ENCODE results near the gene FLAD1.
A peak's percentile ranks its signal among the peaks of the same experiment; 100 is the strongest.

FLAD1 gene

GRCh38 chr1:155003766-155004351, 20.7 kb downstream of the FLAD1 start (continued):
- TF ChIP-seq ZNF398 (tag by site-specific recombination; IDR thresholded peaks at IDR 0.05) (peak; percentile 22), ZNF645 (tag by site-specific recombination; IDR thresholded peaks at IDR 0.05) (no peak), ZBTB8A (tag by site-specific recombination; IDR thresholded peaks at IDR 0.05) (peak; percentile 34; the same call in 1 of the 2 replicates), ZBTB17 (tag by site-specific recombination; IDR thresholded peaks at IDR 0.05) (no peak), ZNF510 (tag by site-specific recombination; IDR thresholded peaks at IDR 0.05; ENCODE audit: insufficient replicate concordance) (no peak), ZNF548 (tag by site-specific recombination; IDR thresholded peaks at IDR 0.05) (no peak), ZNF777 (tag by site-specific recombination; IDR thresholded peaks at IDR 0.05; ENCODE audit: borderline replicate concordance) (no peak), ZFHX2 (tag by site-specific recombination; conservative IDR thresholded peaks at IDR 0.05) (peak; percentile 98), ZBTB1 (tag by site-specific recombination; IDR thresholded peaks at IDR 0.05) (no peak), PATZ1 (tag by site-specific recombination; IDR thresholded peaks at IDR 0.05) (peak; percentile 57), ZNF140 (tag by site-specific recombination; IDR thresholded peaks at IDR 0.05) (no peak), MZF1 (tag by site-specific recombination; IDR thresholded peaks at IDR 0.05; ENCODE audit: borderline replicate concordance) (no peak), MYNN (tag by site-specific recombination; IDR thresholded peaks at IDR 0.05; ENCODE audit: borderline replicate concordance) (no peak), ZNF555 (tag by site-specific recombination; conservative IDR thresholded peaks at IDR 0.05) (no peak), ZNF660 (tag by site-specific recombination; IDR thresholded peaks at IDR 0.05) (0 out of 2 replicates have a peak, but pooled peaks have one; percentile 17), ZNF423 (tag by site-specific recombination; IDR thresholded peaks at IDR 0.05) (no peak), BCL11B (tag by site-specific recombination; IDR thresholded peaks at IDR 0.05; ENCODE audit: low read depth) (no peak), ZNF19 (tag by site-specific recombination; IDR thresholded peaks at IDR 0.05; ENCODE audit: low read depth) (no peak), ZNF621 (tag by site-specific recombination; IDR thresholded peaks at IDR 0.05) (no peak), SP3 (tag by site-specific recombination; IDR thresholded peaks at IDR 0.05) (peak; percentile 52), KLF1 (tag by site-specific recombination; IDR thresholded peaks at IDR 0.05) (peak; percentile 98), ZSCAN5A (tag by site-specific recombination; IDR thresholded peaks at IDR 0.05) (no peak), ZBTB6 (tag by site-specific recombination; IDR thresholded peaks at IDR 0.05) (no peak), ZNF211 (tag by site-specific recombination; IDR thresholded peaks at IDR 0.05; ENCODE audit: low read depth) (no peak), ZNF518A (tag by site-specific recombination; conservative IDR thresholded peaks at IDR 0.05; ENCODE audit: low read depth) (peak; percentile 35; the same call in 1 of the 2 replicates), ZNF513 (tag by site-specific recombination; IDR thresholded peaks at IDR 0.05) (no peak)

Measured in HEK293 (cell line).